ENCODE measurements around the gene KSR2.
A peak's percentile ranks its signal among the peaks of the same experiment; 100 is the strongest.

The KSR2 gene

GRCh38 chr12:117473856-117474255 is 494.9 kb downstream of the KSR2 start:
- no peak for FAIRE-seq
- DNase-seq (ENCODE audit: insufficient read length, low spot score) = no peak
- no peak for TF ChIP-seq CTCF (IDR thresholded peaks at IDR 0.05; ENCODE audit: insufficient read depth, missing control alignments)

DNA sequence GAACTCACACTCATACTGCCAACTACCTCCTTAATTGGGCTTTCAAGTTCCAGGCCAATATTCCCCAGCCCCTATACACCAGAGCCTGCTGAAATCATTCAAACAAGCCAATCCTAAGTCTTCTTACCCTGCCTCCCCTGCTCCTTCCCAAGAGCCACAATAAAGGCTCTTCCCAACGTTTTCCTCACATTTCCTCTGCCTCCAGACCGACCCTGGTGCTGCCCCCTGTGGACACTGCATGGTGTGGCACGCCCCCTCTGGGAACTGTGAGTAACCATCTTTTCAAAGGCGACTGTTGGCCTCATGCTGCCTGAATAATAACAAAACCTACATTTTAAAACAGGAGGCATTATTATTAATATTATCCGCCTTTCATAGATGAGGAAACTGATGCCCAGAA is 495.8 kb downstream of the KSR2 start:
- FAIRE-seq = no peak
- TF ChIP-seq CTCF (IDR thresholded peaks at IDR 0.05; ENCODE audit: insufficient read depth, missing control alignments) = peak; percentile 41
- DNase-seq (ENCODE audit: insufficient read length, low spot score) = no peak

DNA sequence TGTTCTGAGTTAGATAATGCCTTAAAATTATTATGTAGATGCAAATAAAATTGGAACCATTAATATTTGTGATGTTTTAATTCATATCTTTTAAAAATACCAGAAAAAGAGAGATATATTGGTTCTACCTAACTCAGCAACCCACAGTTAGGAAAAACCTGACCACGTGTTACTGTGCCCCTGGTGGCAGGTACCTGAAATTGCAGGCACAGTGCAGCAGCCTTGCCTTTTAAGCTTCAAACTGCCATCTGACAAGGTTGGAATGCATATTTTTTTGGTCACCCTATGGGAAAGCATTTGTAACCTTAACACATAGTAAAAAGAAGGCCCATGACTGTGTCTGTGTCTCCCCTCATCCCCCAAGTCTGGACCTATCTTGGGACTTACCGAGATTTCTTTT is 498.0 kb downstream of the KSR2 start:
- TF ChIP-seq CTCF (IDR thresholded peaks at IDR 0.05; ENCODE audit: insufficient read depth, missing control alignments) = no peak
- DNase-seq (ENCODE audit: insufficient read length, low spot score) (no peak), FAIRE-seq (no peak)

GRCh38 chr12:117469883-117470483 is 498.8 kb downstream of the KSR2 start:
- FAIRE-seq = no peak
- no peak for TF ChIP-seq CTCF (IDR thresholded peaks at IDR 0.05; ENCODE audit: insufficient read depth, missing control alignments)
- no peak for DNase-seq (ENCODE audit: insufficient read length, low spot score)

- TF ChIP-seq CTCF (IDR thresholded peaks at IDR 0.05; ENCODE audit: insufficient read depth, missing control alignments) = no peak
- DNase-seq (ENCODE audit: insufficient read length, low spot score) = no peak
- FAIRE-seq = no peak
These were observed 500.8 kb downstream of the KSR2 start for GRCh38 chr12:117468016-117468415.

DNA sequence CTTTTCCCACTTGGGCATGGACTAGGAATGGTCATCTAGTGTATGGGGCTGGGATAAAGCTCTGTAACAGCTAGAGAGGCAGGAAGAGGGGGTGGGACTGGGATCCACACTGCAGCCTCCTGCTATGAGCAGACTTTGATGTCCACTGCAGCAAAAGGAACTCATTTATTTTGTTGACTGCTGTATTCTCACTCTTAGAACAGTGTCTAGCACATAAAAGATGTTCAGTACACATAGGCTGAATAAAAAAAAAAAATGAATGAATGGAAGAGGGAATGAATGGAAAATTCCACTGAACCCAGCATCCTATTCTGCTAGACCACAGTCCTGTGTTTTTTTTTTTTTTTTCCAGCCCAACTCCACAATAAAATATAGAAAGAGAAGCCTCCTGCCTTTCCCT is 501.2 kb downstream of the KSR2 start:
- TF ChIP-seq CTCF (IDR thresholded peaks at IDR 0.05; ENCODE audit: insufficient read depth, missing control alignments) = no peak
- FAIRE-seq (no peak), DNase-seq (ENCODE audit: insufficient read length, low spot score) (no peak)

DNA sequence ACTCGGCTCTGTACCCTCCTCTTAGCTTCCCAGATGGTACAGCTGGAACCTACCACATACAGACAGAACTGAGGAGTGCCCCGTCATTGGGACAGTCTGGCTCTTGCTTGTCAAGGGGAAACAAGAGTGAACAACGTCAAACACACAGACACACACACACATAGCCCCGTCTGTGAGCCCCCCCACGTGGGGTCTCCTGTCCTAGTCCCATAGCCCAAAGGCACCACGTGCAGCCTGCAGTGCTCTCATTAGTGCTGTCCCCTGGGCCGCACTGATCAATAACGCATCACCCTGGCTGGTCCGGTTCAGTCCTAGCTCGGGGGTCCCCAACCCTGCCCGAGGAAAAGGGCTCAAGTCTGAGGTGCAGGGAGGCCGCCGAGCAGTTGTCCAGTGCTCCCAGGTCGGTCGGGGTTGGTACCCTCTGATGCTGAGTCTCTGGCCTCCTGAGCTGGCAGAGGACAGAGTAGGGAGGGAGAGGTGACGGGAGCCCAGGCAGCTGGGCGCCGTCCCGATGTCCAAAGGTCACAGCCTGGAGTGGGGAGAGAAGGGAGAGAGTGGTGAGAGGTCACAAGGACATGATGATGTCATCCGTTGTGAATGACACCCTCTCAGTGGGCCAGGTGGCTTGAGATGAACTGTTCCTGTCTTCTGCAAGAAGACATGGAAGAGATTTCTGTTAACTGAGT is 502.0 kb downstream of the KSR2 start:
- no peak for DNase-seq (ENCODE audit: insufficient read length, low spot score)
- no peak for TF ChIP-seq CTCF (IDR thresholded peaks at IDR 0.05; ENCODE audit: insufficient read depth, missing control alignments)
- no peak for FAIRE-seq

Data from D721Med (cell line).